ENCODE measurements around the gene PARD3B. TPM values are rescaled to one million over a fixed set of nuclear protein-coding genes. Genes with fewer than 3 reads are reported as not detected.

Gene PARD3B
- total RNA-seq, 1 experiment from 2014 or later = 2.0 TPM

- no peak overlapping the region for H3K4me2 ChIP-seq (ENCODE audit: low read length)
- ATAC-seq = no peak
- H3K9me2 ChIP-seq (ENCODE audit: insufficient read depth) = no peaks in the 10 kb centered on the region
- no peak overlapping the region for H3K4me3 ChIP-seq (replicated peaks in 1 of 2; ENCODE audit: low read depth in 1 of 2, low read length in 2 of 2)
- no peaks in the 10 kb centered on the region for H3K4me1 ChIP-seq (ENCODE audit: control insufficient read depth in 1 of 2, insufficient read depth in 2 of 2, low read length in 2 of 2)
- no peak overlapping the region for H3K27ac ChIP-seq (ENCODE audit: low read depth, low read length)
- no TSS peak for BruUV-seq (replicated peaks)
- DNase-seq (ENCODE audit: low read depth, low spot score) = no peak
- H3K27me3 ChIP-seq (ENCODE audit: insufficient read depth, low read length) = no peaks in the 10 kb centered on the region
- H2AFZ ChIP-seq (ENCODE audit: low read depth, low read length, poor library complexity, severe bottlenecking) = no peak overlapping the region
- no peaks in the 10 kb centered on the region for H3K36me3 ChIP-seq (ENCODE audit: control insufficient read depth in 1 of 2, insufficient read depth in 2 of 2, low read length in 2 of 2)
- intact Hi-C loops (cut with micrococcal nuclease) = no loop called here
- TF ChIP-seq TCF7L2 (IDR thresholded peaks at IDR 0.05; ENCODE audit: borderline replicate concordance, extremely low read depth, insufficient read depth, insufficient read length) (no peak), ATF3 (IDR thresholded peaks at IDR 0.05) (no peak), CTCF (IDR thresholded peaks at IDR 0.05 in 2 of 3, conservative IDR thresholded peaks at IDR 0.05 in 1 of 3; ENCODE audit: borderline replicate concordance in 1 of 3, insufficient read depth in 1 of 3, low read depth in 2 of 3, low read length in 2 of 3) (no peak), SP1 (IDR thresholded peaks at IDR 0.05; ENCODE audit: low read depth) (no peak), ZBTB33 (IDR thresholded peaks at IDR 0.05; ENCODE audit: extremely low read depth, insufficient replicate concordance, low read length) (no peak), SIN3A (IDR thresholded peaks at IDR 0.05; ENCODE audit: low read depth) (no peak), RAD21 (IDR thresholded peaks at IDR 0.05; ENCODE audit: low read depth) (no peak), FOSL1 (IDR thresholded peaks at IDR 0.05; ENCODE audit: low read depth) (no peak), POLR2AphosphoS5 (IDR thresholded peaks at IDR 0.05; ENCODE audit: low read depth, low read length) (no peak), SRF (IDR thresholded peaks at IDR 0.05; ENCODE audit: low read depth) (no peak), CEBPB (IDR thresholded peaks at IDR 0.05; ENCODE audit: low read depth) (no peak), ELF1 (IDR thresholded peaks at IDR 0.05; ENCODE audit: borderline replicate concordance, low read depth) (no peak), ZNF274 (IDR thresholded peaks at IDR 0.05; ENCODE audit: low read depth, low read length) (no peak), MAX (IDR thresholded peaks at IDR 0.05) (no peak), POLR2A (IDR thresholded peaks at IDR 0.05; ENCODE audit: borderline replicate concordance, extremely low read depth, insufficient read depth, insufficient read length) (no peak), YY1 (IDR thresholded peaks at IDR 0.05; ENCODE audit: extremely low read depth, insufficient replicate concordance, low read depth, low read length) (no peak)
- no peaks in the 10 kb centered on the region for H4K20me1 ChIP-seq (ENCODE audit: insufficient read depth)
- POLR2A ChIA-PET = no interaction called here
- CTCF ChIA-PET = no interaction called here
- RAD21 ChIA-PET (ENCODE audit: low non-redundant PET in 1 of 2, low total read pairs in 2 of 2, uncharacterized antibody in 2 of 2, unreplicated experiment in 2 of 2) = no interaction called here
- no peaks in the 10 kb centered on the region for H3K79me2 ChIP-seq (ENCODE audit: insufficient read depth, low read length)
- H3K9me3 ChIP-seq (ENCODE audit: control insufficient read depth in 1 of 2, insufficient read depth in 1 of 2, low read depth in 1 of 2, low read length in 2 of 2) = no peaks in the 10 kb centered on the region
- no peak overlapping the region for H3K9ac ChIP-seq (ENCODE audit: low read length)
These were observed 881.8 kb downstream of the PARD3B start for GRCh38 chr2:205427112-205427511.
